ENCODE data around the gene ZNF180.

GRCh38 chr19:44540736-44541135, 40.4 kb upstream of the ZNF180 start:
- TF ChIP-seq POLR2A (IDR thresholded peaks at IDR 0.05; ENCODE audit: low read depth, low read length): no peak
- no peak for TF ChIP-seq EZH2 (IDR thresholded peaks at IDR 0.05; ENCODE audit: borderline replicate concordance, low read depth, low read length, severe bottlenecking)
- no peak for TF ChIP-seq GATA2 (IDR thresholded peaks at IDR 0.05; ENCODE audit: insufficient read depth, insufficient read length, low read depth, low read length)
- no peak for TF ChIP-seq POLR2AphosphoS5 (IDR thresholded peaks at IDR 0.05; ENCODE audit: insufficient read depth, low read depth, low read length)
- no peak for TF ChIP-seq CTCF (IDR thresholded peaks at IDR 0.05; ENCODE audit: extremely low read depth in 1 of 2, insufficient read depth in 1 of 2, low read depth in 1 of 2, low read length in 2 of 2)
- TF ChIP-seq, protein P1, sequence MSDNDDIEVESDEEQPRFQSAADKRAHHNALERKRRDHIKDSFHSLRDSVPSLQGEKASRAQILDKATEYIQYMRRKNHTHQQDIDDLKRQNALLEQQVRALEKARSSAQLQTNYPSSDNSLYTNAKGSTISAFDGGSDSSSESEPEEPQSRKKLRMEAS (IDR thresholded peaks at IDR 0.05; ENCODE audit: insufficient read depth, insufficient read length): no peak
- no peak for TF ChIP-seq FOS (IDR thresholded peaks at IDR 0.05; ENCODE audit: borderline replicate concordance, insufficient read depth, low read length)

Measured in endothelial cell of umbilical vein (primary cell).